GM19328 (cell line): Measurements from ENCODE around the gene SKOR1.

Experiments
- ATAC-seq: cut with Tn5 transposase; IDR thresholded peaks from one replicate; pipeline ENCODE4 v1.9.1; 2021; ENCODE audit warnings: mild to moderate bottlenecking, moderate library complexity; ENCODE audit not compliant: unreplicated experiment

Gene SKOR1

GRCh38 chr15:67819636-67820035 is 5.7 kb upstream of the SKOR1 start:
- no peak for ATAC-seq

GRCh38 chr15:67820122-67820991 is 5.0 kb upstream of the SKOR1 start:
- no peak for ATAC-seq

GRCh38 chr15:67820992-67821783 is 4.1 kb upstream of the SKOR1 start:
- ATAC-seq = no peak

- no peak for ATAC-seq
Observed at GRCh38 chr15:67821784-67822440, 3.4 kb upstream of the SKOR1 start.

GRCh38 chr15:67822537-67823313 is 2.6 kb upstream of the SKOR1 start:
- ATAC-seq = no peak

GRCh38 chr15:67823314-67824196 is 1.8 kb upstream of the SKOR1 start:
- ATAC-seq = no peak

- ATAC-seq = no peak
Observed at GRCh38 chr15:67824197-67824968, 926 bp upstream of the SKOR1 start.

GRCh38 chr15:67825881-67826716 is 790 bp downstream of the SKOR1 start:
- no peak for ATAC-seq

GRCh38 chr15:67826717-67827561 is 1.6 kb downstream of the SKOR1 start:
- no peak for ATAC-seq

- ATAC-seq = no peak
Observed at GRCh38 chr15:67827562-67828277, 2.4 kb downstream of the SKOR1 start.

- no peak for ATAC-seq
Observed at GRCh38 chr15:67828278-67828968, 3.1 kb downstream of the SKOR1 start.

- ATAC-seq = no peak
Observed at GRCh38 chr15:67828969-67829646, 3.8 kb downstream of the SKOR1 start.

GRCh38 chr15:67829647-67830504 is 4.6 kb downstream of the SKOR1 start:
- ATAC-seq = no peak

- no peak for ATAC-seq
Observed at GRCh38 chr15:67831363-67831762, 6.1 kb downstream of the SKOR1 start.
